Thyroid gland (tissue), 4 donors: ENCODE results near the gene KLK1. TPM values are rescaled to one million over a fixed set of nuclear protein-coding genes. Genes with fewer than 3 reads are reported as not detected.
A peak's percentile ranks its signal among the peaks of the same experiment; 100 is the strongest.

Source experiments
- DNase-seq, 2 donors: peaks; one replicate each; pipeline ENCODE4 v3.0.0-alpha.2; 2019
- H3K27ac ChIP-seq, 3 donors: fragments of 200-600 bp; sonication (generic); 1 replicate in 2 of 3; 2 replicates in 1 of 3; pipeline ENCODE4 v1.5.1; 2016 to 2019; ENCODE audit warnings: mild to moderate bottlenecking in 1 of 3, moderate library complexity in 1 of 3
- H3K27me3 ChIP-seq: fragments of 200-600 bp; sonication (generic); one replicate; pipeline ENCODE4 v1.5.1; 2019
- H3K36me3 ChIP-seq, 2 donors: fragments of 200-600 bp; sonication (generic); one replicate each; pipeline ENCODE4 v1.5.1; 2016 to 2019
- H3K4me1 ChIP-seq, 2 donors: fragments of 200-600 bp; sonication (generic); one replicate each; pipeline ENCODE4 v1.5.1; 2017 to 2019
- H3K4me3 ChIP-seq, 3 donors: fragments of 200-600 bp; sonication (generic); replicated peaks in 1 of 3; 1 replicate in 2 of 3; 2 replicates in 1 of 3; pipeline ENCODE4 v1.5.1; 2016; ENCODE audit warnings: mild to moderate bottlenecking in 1 of 3
- H3K9me3 ChIP-seq: fragments of 200-600 bp; sonication (generic); one replicate; pipeline ENCODE4 v1.5.1; 2017
- CTCF ChIP-seq, 6 experiments: fragments of 200-600 bp in 3 of 6; fragments of 450-650 bp in 3 of 6; sonication (generic) in 3 of 6; IDR thresholded peaks; one replicate each; pipeline ENCODE4 v1.5.1; 2016 to 2019; ENCODE audit warnings: antibody characterized with exemption in 6 of 6, mild to moderate bottlenecking in 2 of 6, inconsistent platforms in 1 of 6, moderate library complexity in 1 of 6
- POLR2A ChIP-seq, 2 donors: fragments of 450-650 bp; IDR thresholded peaks; one replicate each; pipeline ENCODE4 v1.6.1; 2017; ENCODE audit warnings: antibody characterized with exemption in 2 of 2, mild to moderate bottlenecking in 2 of 2, moderate library complexity in 1 of 2
- WGBS, 2 donors: methylation state at CpG; one replicate each; pipeline ENCODE4 v1.1.5; 2017; 5-methylcytosine and 5-hydroxymethylcytosine counted together
- intact Hi-C: fragments of 100-400 bp; cut with DNase I; formaldehyde crosslinking; loops from one replicate; pipeline ENCODE4 v1.15.1; 2023
- total RNA-seq, 4 donors: library from RNA; depleted of rRNA; stranded (reverse); fragments of >200 nt; gene quantifications; one replicate each; pipeline ENCODE4 v1.2.3, GENCODE V29; 2016

KLK1 gene
- total RNA-seq, 4 donors from 2014 or later, result 0.67 to 6.6 (median 6.1) TPM; not detected in 1

- intact Hi-C loops, result no loop called here
- H3K36me3 ChIP-seq, result no peaks in the 10 kb centered on the region
- no peaks in the 10 kb centered on the region for H3K27me3 ChIP-seq
- TF ChIP-seq POLR2A (IDR thresholded peaks at IDR 0.05) (no peak), CTCF (IDR thresholded peaks at IDR 0.05) (no peak)
- 92 to 96% methylated on average over 2 of the region's 2 CpGs for WGBS, 2 donors
- no peak for DNase-seq
- peaks cover 19% of the 10 kb centered on the region in 2 donors for H3K4me1 ChIP-seq
- no peak overlapping the region for H3K4me3 ChIP-seq
- H3K27ac ChIP-seq, result no peak overlapping the region
- no peaks in the 10 kb centered on the region for H3K9me3 ChIP-seq
These were observed 19.6 kb upstream of the KLK1 start for GRCh38 chr19:50843205-50843604.

- Histone ChIP-seq H3K27me3 (no peaks in the 10 kb centered on the region), H3K36me3 (no peaks in the 10 kb centered on the region), H3K27ac (peak overlapping the region in 1 of 3 donors; percentile 96), H3K4me3 (no peak overlapping the region), H3K9me3 (no peaks in the 10 kb centered on the region), H3K4me1 (peaks cover 19% of the 10 kb centered on the region in 2 donors)
- intact Hi-C loops, result no loop called here
- TF ChIP-seq POLR2A (IDR thresholded peaks at IDR 0.05) (no peak), CTCF (IDR thresholded peaks at IDR 0.05) (no peak)
- WGBS, 2 donors, result 92 to 95% methylated on average over 6 of the region's 6 CpGs
- DNase-seq, result no peak
These were observed 18.5 kb upstream of the KLK1 start for GRCh38 chr19:50842130-50842529.

GRCh38 chr19:50839712-50840655 lies 16.4 kb upstream of the KLK1 start:
- Histone ChIP-seq H3K4me1 (peaks cover 30 to 34% of the 10 kb centered on the region in 2 donors), H3K27ac (peak overlapping the region; percentile 64 to 96 (median 73)), H3K27me3 (no peaks in the 10 kb centered on the region), H3K36me3 (no peaks in the 10 kb centered on the region), H3K4me3 (no peak overlapping the region), H3K9me3 (no peaks in the 10 kb centered on the region)
- WGBS, 2 donors, result 42 to 52% methylated on average over 10 of the region's 10 CpGs
- intact Hi-C loops, result loop anchor here (5.0 kb wide), 1 partner anchor 42 kb away; no protein-coding TSS in a partner anchor
- peak; percentile 92 to 93 for DNase-seq
- peak in 1 of 2 donors; percentile 33 for TF ChIP-seq POLR2A (IDR thresholded peaks at IDR 0.05)
- no peak for TF ChIP-seq CTCF (IDR thresholded peaks at IDR 0.05)

GRCh38 chr19:50838239-50838638 lies 14.7 kb upstream of the KLK1 start:
- peak in 1 of 2 donors; percentile 28 for DNase-seq
- intact Hi-C loops, result loop anchor here (5.0 kb wide), 1 partner anchor 44 kb away; no protein-coding TSS in a partner anchor
- Histone ChIP-seq H3K4me1 (peaks cover 33 to 39% of the 10 kb centered on the region in 2 donors), H3K27me3 (no peaks in the 10 kb centered on the region), H3K36me3 (no peaks in the 10 kb centered on the region), H3K9me3 (no peaks in the 10 kb centered on the region), H3K4me3 (no peak overlapping the region), H3K27ac (peak overlapping the region; percentile 55 to 96 (median 73))
- WGBS, 2 donors, result 29 to 52% methylated on average over 6 of the region's 6 CpGs
- TF ChIP-seq POLR2A (IDR thresholded peaks at IDR 0.05) (no peak), CTCF (IDR thresholded peaks at IDR 0.05) (peak in 3 of 6 experiments; percentile 20 to 32 (median 31))

GRCh38 chr19:50837300-50837699 lies 13.7 kb upstream of the KLK1 start:
- H3K9me3 ChIP-seq, result no peaks in the 10 kb centered on the region
- DNase-seq, result no peak
- TF ChIP-seq CTCF (IDR thresholded peaks at IDR 0.05) (no peak), POLR2A (IDR thresholded peaks at IDR 0.05) (no peak)
- H3K27me3 ChIP-seq, result no peaks in the 10 kb centered on the region
- WGBS, 2 donors, result 74 to 84% methylated on average over 7 to 10 of the region's 10 CpGs
- H3K4me3 ChIP-seq, result no peak overlapping the region
- H3K36me3 ChIP-seq, result no peaks in the 10 kb centered on the region
- H3K27ac ChIP-seq, result peak overlapping the region in 2 of 3 donors; percentile 61 to 96
- peaks cover 33 to 44% of the 10 kb centered on the region in 2 donors for H3K4me1 ChIP-seq
- intact Hi-C loops, result loop anchor here (5.0 kb wide), 1 partner anchor 45 kb away; no protein-coding TSS in a partner anchor
